ENCODE data around the gene PUSL1. TPM values are rescaled to one million over a fixed set of nuclear protein-coding genes. Genes with fewer than 3 reads are reported as not detected.

Gene PUSL1
- total and polyA plus RNA-seq, 2 donors (not counting 3 experiments of a cell fraction or from before 2014, with no cell fraction given), result 18.8 to 27.3 TPM

- H3K4me3 ChIP-seq (replicated peaks in 1 of 3; ENCODE audit: insufficient read depth in 1 of 3, low read depth in 1 of 3, low read length in 3 of 3), result no peak overlapping the region
- no peak overlapping the region for H3K9ac ChIP-seq (replicated peaks; ENCODE audit: extremely low read depth, insufficient read depth, low read length)
- POLR2A ChIA-PET, result no interaction called here
- H3K9me3 ChIP-seq (replicated peaks; ENCODE audit: control insufficient read depth, insufficient read depth, low read length), result no peaks in the 10 kb centered on the region
- intact Hi-C loops (cut with micrococcal nuclease) (no loop called here), dilution Hi-C loops (cut with MboI; ENCODE audit: extremely low pct_ligation_motif_present, low sequenced_read_pairs) (no loop called here)
- H3K4me2 ChIP-seq (ENCODE audit: insufficient read depth, low read length), result no peak overlapping the region
- peaks cover 52% of the 10 kb centered on the region for H3K79me2 ChIP-seq (ENCODE audit: control insufficient read depth, insufficient read depth, low read length)
- H4K20me1 ChIP-seq (replicated peaks; ENCODE audit: control insufficient read depth, extremely low read depth, insufficient read depth, low read length), result peaks cover 5% of the 10 kb centered on the region
- FAIRE-seq, result no peak
- peaks cover 0 to 7% of the 10 kb centered on the region in 2 experiments for H3K36me3 ChIP-seq (ENCODE audit: control insufficient read depth in 2 of 2, extremely low read depth in 1 of 2, insufficient read depth in 2 of 2, low read length in 2 of 2)
- H2AFZ ChIP-seq (ENCODE audit: low read depth, low read length), result no peak overlapping the region
- peaks cover 12% of the 10 kb centered on the region for H3K4me1 ChIP-seq (ENCODE audit: control insufficient read depth, extremely low read depth, insufficient read depth, low read length)
- H3K27me3 ChIP-seq (ENCODE audit: control insufficient read depth in 2 of 2, insufficient read depth in 2 of 2, low read length in 2 of 2), result no peaks in the 10 kb centered on the region
- no TSS peak for BruUV-seq (replicated peaks)
- no peaks in the 10 kb centered on the region for H3K9me1 ChIP-seq (replicated peaks; ENCODE audit: control insufficient read depth, extremely low read depth, insufficient read depth, low read length)
- no peak for TF ChIP-seq CTCF (IDR thresholded peaks at IDR 0.05; ENCODE audit: extremely low read depth in 1 of 2, insufficient read depth in 1 of 2, low read depth in 1 of 2, low read length in 2 of 2)
- no peak for TF ChIP-seq JUN (IDR thresholded peaks at IDR 0.05; ENCODE audit: borderline replicate concordance, insufficient read depth, insufficient read length, low read depth)
- TF ChIP-seq MAX (IDR thresholded peaks at IDR 0.05; ENCODE audit: insufficient read depth, insufficient read length), result no peak
- no peak for TF ChIP-seq POLR2AphosphoS5 (IDR thresholded peaks at IDR 0.05; ENCODE audit: insufficient read depth, low read depth, low read length)
- no peak overlapping the region for H3K27ac ChIP-seq (ENCODE audit: insufficient read depth, low read depth, low read length)
- CTCF ChIA-PET, result no interaction called here
- no peak for DNase-seq (ENCODE audit: low read depth, low spot score)
Observed at GRCh38 chr1:1320666-1321448, 12.5 kb downstream of the PUSL1 start.
